ENCODE measurements around the gene CCL13.

GRCh38 chr17:34318474-34318873 is 37.8 kb upstream of the CCL13 start:
- TF ChIP-seq, protein P1, sequence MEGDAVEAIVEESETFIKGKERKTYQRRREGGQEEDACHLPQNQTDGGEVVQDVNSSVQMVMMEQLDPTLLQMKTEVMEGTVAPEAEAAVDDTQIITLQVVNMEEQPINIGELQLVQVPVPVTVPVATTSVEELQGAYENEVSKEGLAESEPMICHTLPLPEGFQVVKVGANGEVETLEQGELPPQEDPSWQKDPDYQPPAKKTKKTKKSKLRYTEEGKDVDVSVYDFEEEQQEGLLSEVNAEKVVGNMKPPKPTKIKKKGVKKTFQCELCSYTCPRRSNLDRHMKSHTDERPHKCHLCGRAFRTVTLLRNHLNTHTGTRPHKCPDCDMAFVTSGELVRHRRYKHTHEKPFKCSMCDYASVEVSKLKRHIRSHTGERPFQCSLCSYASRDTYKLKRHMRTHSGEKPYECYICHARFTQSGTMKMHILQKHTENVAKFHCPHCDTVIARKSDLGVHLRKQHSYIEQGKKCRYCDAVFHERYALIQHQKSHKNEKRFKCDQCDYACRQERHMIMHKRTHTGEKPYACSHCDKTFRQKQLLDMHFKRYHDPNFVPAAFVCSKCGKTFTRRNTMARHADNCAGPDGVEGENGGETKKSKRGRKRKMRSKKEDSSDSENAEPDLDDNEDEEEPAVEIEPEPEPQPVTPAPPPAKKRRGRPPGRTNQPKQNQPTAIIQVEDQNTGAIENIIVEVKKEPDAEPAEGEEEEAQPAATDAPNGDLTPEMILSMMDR (IDR thresholded peaks at IDR 0.05; ENCODE audit: low read depth, low read length): peak; percentile 41
- no peak for TF ChIP-seq EZH2phosphoT487 (IDR thresholded peaks at IDR 0.05; ENCODE audit: low read depth)

Data from OCI-LY3 (cell line).